Head of caudate nucleus (tissue), 42 donors: ENCODE results near the gene SMARCC2.
A peak's percentile ranks its signal among the peaks of the same experiment; 100 is the strongest.
"Not testable (repeated sequence)": the region's sequence is repeated elsewhere in the genome, so short reads cannot be mapped to it uniquely, and the experiment has no call there.

Experiments used
- DNase-seq, 42 donors: peaks; one replicate each; pipeline versions ENCODE4 v3.0.0 to v3.0.0-alpha.2; 2020 to 2021; ENCODE audit warnings: mixed read lengths in 7 of 42
- intact Hi-C: fragments of 100-400 bp; cut with DNase I; formaldehyde crosslinking; loops from one replicate; pipeline ENCODE4 v1.15.0; 2022

The SMARCC2 gene

DNA sequence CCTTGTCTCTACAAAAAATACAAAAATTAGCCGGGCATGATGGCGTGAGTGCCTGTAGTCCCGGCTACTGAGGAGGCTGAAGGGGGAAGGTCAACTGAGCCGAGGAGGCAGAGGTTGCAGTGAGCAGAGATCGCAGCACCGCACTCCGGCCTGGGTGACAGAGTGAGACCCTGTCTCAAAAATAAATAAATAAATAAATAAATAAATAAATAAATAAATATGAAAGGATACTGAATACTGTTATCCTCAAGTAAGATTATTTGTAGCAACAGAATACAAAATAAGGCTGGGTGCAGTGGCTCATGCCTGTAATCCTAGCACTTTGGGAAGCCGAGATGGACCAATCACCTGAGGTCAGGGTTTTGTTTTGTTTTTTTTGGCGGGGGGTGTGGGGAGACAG lies 30.6 kb upstream of the SMARCC2 start:
- DNase-seq, result no peak
- intact Hi-C loops, result loop anchor here (5.0 kb wide), 2 partner anchors 37 to 93 kb away; partner anchors contain the start of genes ANKRD52 and ESYT1

DNA sequence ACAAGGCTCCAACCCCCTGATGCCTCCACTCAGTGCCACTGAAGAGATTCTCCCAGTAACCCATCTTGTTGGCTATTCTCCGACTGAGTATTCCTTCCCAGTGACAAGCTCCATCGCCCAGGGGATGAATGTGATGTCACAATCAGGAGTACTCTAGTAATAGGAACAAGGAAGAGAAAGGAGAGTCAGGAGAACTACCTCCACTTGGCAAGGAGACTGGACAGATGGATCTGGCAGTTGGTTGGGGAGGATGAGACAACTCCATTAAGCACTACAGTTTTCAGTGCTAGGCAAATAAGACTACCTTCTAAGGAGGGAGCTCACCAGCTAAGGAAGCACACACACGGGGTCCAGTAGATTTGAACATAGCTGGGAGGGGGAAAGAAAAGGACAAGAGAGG lies 27.2 kb upstream of the SMARCC2 start:
- intact Hi-C loops, result no loop called here
- DNase-seq, result no peak

DNA sequence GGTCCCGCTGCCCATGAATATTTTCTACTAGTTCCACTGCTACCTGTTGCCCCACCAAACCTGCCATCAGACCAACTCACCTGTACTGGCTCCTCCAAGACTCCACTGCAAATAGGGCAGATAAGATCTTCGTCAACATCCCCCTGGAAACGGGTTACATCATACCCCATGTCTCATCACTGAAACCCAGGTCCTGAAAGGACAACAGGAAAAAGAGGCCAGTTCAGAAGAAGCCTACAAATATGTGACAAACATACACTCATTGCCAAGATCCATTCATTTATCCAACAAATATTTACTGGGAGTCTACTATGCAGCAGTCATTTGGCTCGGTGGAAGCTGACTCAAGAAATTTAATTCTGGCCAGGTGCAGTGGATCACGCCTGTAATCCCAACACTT lies 24.6 kb upstream of the SMARCC2 start:
- intact Hi-C loops, result no loop called here
- DNase-seq, result no peak

DNA sequence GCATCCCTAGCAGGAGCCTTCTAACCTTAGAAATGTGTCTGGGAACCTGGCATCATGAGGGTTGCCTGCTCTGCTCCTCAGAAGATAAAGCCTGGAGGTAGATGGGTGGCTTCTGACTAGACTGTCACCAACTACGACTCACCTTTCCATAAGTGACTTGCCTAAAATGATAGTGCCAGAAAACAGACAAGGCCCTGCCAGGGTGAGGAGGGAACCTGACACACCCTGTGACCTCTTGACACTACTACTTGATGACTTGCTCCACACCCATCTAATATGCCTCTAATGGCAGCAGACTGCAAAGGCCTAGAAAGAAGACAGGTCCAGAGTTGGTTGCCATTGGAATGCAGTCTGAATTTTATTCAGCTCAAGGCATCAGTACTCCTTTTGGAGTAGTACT lies 23.1 kb upstream of the SMARCC2 start:
- no peak for DNase-seq
- intact Hi-C loops, result no loop called here

DNA sequence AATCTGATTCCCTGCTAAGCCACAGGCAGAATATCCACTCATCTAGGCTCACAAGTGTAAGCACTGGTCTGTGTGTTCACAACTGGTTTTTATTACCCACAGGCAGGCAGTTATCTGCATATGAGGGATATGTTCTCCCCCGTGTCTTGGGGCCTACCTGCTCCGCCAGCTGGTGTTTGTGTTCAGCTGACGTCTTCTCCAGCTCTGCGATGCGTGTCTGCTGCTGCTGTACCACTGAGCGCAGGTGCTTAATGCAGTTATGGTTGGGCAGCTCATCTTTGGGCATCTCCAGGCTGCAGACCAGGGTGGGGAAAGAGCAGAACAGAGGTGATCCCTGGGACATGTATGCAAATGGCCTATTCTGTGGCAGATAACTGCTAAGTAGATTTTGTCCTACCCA lies 18.7 kb upstream of the SMARCC2 start:
- DNase-seq, result no peak
- intact Hi-C loops, result no loop called here

GRCh38 chr12:56206452-56207166 lies 17.3 kb upstream of the SMARCC2 start:
- intact Hi-C loops, result no loop called here
- DNase-seq, result peak in 32 of 42 donors; percentile 16 to 69 (median 37)

GRCh38 chr12:56205445-56205844 lies 16.2 kb upstream of the SMARCC2 start:
- no peak for DNase-seq
- intact Hi-C loops, result no loop called here

- no peak for DNase-seq
- intact Hi-C loops, result no loop called here
Observed at GRCh38 chr12:56204275-56204674, 15.0 kb upstream of the SMARCC2 start.

DNA sequence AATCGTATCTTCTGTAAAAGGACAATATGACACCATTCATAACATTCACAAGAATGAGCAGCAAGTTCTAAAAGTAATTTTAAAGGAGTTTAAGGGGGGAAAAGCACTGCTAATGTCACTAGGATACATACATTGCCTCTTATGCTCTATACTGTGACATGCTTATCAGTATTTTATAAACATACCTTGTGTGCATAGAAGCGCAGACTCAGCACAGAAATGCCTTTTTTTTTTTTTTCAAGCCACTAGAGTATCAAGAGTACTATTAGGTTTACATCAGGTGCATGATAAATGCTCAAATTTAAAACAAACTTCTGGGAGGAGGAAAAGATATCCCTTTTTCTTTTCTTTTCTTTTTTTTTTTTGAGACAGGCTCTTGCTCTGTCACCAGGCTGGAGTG lies 13.6 kb upstream of the SMARCC2 start:
- intact Hi-C loops, result no loop called here
- no peak for DNase-seq

- no peak for DNase-seq
- intact Hi-C loops, result no loop called here
Observed at GRCh38 chr12:56202366-56202765, 13.1 kb upstream of the SMARCC2 start.

DNA sequence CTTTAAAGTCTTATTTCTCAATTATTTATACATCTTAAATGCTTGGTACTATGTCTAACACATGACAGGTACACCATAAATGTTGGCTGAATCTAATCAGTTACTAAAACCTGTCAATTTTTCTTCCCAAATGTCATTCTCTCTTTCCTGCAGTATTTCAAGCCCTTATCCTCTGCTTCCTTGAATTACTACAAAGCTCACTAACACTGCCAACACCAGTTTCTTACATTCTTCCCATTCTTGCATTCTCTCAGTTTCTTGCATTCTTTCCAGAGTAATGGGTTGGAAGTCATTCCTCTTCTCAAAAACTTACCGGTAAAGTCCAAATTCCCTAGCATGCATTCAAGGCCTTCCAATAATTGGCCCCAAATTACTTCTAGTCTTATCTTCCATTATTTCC lies 9.6 kb upstream of the SMARCC2 start:
- intact Hi-C loops, result loop anchor here (10.0 kb wide), 1 partner anchor 66 kb away; the partner anchor contains the start of gene COQ10A
- DNase-seq, result no peak

GRCh38 chr12:56197921-56198635 lies 8.8 kb upstream of the SMARCC2 start:
- intact Hi-C loops, result loop anchor here (10.0 kb wide), 1 partner anchor 67 kb away; the partner anchor contains the start of gene COQ10A
- DNase-seq, result no peak

DNA sequence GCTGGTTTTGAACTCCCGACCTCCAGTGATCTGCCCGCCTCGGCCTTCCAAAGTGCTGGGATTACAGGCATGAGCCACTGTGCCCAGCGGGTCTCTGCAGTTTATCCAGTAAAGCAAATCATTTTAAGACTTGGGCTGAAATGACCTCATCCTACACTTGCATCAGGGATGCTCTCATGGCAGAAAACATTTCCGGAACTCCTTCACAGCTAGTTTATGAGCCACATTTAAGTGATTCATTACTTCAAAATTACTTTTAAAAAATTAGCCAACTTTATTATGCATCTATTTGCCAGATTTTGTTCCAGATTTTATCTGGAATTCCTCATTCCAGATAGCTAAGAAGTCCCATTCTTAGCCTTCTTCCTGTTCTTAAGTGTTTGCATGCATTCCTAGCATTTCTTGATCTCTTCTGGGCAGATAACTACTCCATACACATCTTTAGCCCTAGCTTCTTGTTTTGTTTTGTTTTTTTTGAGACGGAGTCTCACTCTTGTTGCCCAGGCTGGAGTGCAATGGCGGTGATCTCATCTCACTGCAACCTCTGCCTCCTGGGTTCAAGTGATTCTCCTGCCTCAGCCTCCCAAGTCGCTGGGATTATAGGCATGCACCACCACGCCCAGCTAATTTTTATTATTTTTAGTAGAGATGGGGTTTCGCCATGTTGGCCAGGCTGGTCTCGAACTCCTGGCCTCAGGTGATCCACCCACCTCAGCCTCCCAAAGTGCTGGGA lies 7.7 kb upstream of the SMARCC2 start:
- intact Hi-C loops, result loop anchor here (10.0 kb wide), 1 partner anchor 68 kb away; the partner anchor contains the start of gene COQ10A
- not testable (repeated sequence) for DNase-seq

DNA sequence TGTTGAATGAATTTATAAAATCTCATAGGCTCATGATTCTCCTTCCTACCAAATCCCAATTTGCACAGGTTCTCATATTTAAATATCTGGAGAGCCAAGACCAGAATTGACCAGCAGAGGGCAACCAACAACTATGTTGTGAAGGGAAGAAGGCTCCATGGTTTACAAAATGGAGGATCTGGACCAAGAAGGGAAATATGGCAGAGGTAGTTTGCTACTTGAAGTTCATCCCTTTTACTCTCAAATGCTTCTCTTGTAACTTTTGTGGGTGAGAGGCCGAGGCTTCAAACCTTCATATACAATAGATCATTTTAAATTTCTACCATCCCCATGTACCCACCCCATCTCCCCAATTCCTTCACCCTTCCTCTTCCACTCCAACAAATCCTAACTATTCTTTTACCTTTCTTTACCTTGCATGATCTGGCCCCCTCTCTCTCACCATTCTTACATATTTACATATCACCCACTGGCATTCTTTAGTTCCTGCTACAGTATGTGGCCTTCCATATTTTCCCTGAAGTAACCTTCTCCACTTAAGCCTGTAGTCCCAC lies 3.8 kb upstream of the SMARCC2 start:
- intact Hi-C loops, result loop anchor here (10.0 kb wide), 1 partner anchor 72 kb away; the partner anchor contains the start of gene COQ10A
- DNase-seq, result peak in 40 of 42 donors; percentile 27 to 91 (median 70)

GRCh38 chr12:56192582-56192981 lies 3.3 kb upstream of the SMARCC2 start:
- intact Hi-C loops, result loop anchor here (10.0 kb wide), 1 partner anchor 72 kb away; the partner anchor contains the start of gene COQ10A
- DNase-seq, result no peak

DNA sequence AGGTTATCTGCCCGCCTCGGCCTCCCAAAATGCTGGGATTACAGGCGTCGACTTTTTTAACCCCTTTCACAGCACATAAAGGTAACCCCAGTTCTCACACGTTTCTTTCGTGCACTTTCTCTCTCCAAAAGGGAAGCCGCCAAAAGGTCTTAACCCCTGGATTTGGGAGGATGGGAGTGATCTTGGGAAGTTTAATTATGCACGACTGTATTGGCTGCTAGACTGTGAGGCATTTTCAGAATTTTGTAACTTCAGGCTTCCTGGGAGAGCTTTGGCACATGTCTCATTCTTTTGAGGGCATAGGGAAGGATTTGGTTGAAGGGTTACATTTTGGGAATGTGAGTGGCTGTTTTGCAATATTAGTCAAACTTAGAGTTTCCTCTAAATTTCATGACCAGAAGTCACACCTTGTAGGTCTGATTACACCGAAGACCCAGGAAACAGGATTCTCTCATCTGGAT lies 1.4 kb upstream of the SMARCC2 start:
- intact Hi-C loops, result loop anchor here (2.0 to 10.0 kb wide), 2 partner anchors 34 to 74 kb away; partner anchors contain the start of genes COQ10A and NABP2
- no peak for DNase-seq

DNA sequence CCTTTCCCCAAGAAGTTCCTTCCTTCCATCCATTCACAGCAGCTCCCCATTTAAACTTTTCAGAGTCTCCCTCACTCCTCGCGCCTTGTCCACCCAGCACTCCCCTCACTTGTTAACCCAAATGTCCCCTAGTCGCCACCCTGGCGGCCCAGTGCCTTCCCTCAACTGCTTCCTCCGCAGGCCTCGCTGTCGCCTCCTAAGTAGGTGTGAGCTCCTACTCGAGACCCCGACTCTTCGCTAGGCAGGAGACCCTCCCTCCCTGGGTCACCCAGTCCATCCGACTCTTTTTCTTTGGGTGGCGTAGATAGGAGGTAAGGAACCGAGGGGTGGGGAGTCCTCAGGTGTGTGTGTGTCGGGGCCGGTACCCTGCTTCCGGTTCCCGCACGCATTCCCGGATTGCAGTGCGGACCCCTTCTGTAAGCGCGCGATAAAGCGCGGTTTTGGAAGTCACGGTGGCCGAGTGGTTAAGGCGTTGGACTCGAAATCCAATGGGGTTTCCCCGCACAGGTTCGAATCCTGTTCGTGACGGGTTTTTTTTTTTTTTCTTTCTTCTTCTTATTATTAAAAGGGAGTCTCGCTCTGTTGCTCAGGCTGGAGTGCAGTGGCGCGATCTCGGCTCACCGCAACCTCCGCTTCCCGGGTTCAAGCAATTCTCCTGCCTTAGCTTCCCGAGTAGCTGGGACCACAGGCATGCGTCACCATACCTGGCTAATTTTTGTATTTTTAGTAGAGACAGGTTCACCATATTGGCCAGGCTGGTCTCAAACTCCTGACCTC lies 823 bp upstream of the SMARCC2 start:
- peak; percentile 53 to 95 (median 86) for DNase-seq
- intact Hi-C loops, result loop anchor here (2.0 to 10.0 kb wide), 3 partner anchors 35 to 75 kb away; partner anchors contain the start of genes COQ10A and NABP2

DNA sequence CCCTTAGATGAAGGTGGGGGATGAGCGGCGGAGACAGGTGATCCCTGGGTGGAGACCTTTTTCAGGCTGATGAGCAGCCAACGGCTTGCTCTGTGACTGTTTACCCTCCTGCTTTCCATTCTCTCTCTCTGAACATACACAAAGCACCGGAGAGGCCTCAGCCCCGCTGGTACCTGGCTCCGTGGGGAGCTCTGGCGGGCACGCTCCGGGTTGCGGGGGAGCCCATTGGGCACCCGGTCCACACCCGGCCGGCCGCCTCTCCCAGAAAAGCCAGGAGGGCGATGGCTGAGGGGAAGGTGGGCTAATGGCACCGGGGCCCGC lies 545 bp downstream of the SMARCC2 start:
- intact Hi-C loops, result loop anchor here (2.0 kb wide), 1 partner anchor 62 kb away; no protein-coding TSS in a partner anchor
- peak in 25 of 42 donors; percentile 8 to 51 (median 23) for DNase-seq
